ENCODE measurements around the gene CLEC19A.

GRCh38 chr16:19301931-19302330, 16.4 kb downstream of the CLEC19A start:
- TF ChIP-seq CTCF (IDR thresholded peaks at IDR 0.05; ENCODE audit: extremely low read depth in 1 of 2, insufficient read depth in 1 of 2, low read depth in 1 of 2, low read length in 2 of 2) (no peak), EZH2 (IDR thresholded peaks at IDR 0.05; ENCODE audit: borderline replicate concordance, low read depth, low read length, severe bottlenecking) (no peak), MYC (IDR thresholded peaks at IDR 0.05; ENCODE audit: low read depth, low read length) (no peak), POLR2AphosphoS5 (IDR thresholded peaks at IDR 0.05; ENCODE audit: insufficient read depth, low read depth, low read length) (no peak), POLR2A (IDR thresholded peaks at IDR 0.05; ENCODE audit: low read depth, low read length) (no peak), FOS (IDR thresholded peaks at IDR 0.05; ENCODE audit: borderline replicate concordance, insufficient read depth, low read length) (no peak)

All from endothelial cell of umbilical vein (primary cell).